Measurements from ENCODE around the gene ATG4D.

The ATG4D gene

GRCh38 chr19:10602330-10603083 is 58.8 kb downstream of the ATG4D start:
- Histone ChIP-seq H3K4me3 (ENCODE audit: insufficient read depth, low read length, poor library complexity, severe bottlenecking) (peak overlapping the region; percentile 91), H3K4me2 (ENCODE audit: low read depth, low read length, poor library complexity, severe bottlenecking) (peak overlapping the region; percentile 74), H3K9me2 (replicated peaks; ENCODE audit: insufficient read depth, low read length) (no peaks in the 10 kb centered on the region), H3K27me3 (ENCODE audit: low read length) (no peaks in the 10 kb centered on the region), H3K9me3 (ENCODE audit: insufficient read depth, low read length) (no peaks in the 10 kb centered on the region), H3K9ac (ENCODE audit: low read length) (peak overlapping the region; percentile 82), H3K27ac (ENCODE audit: low read depth, low read length) (peak overlapping the region; percentile 88), H3F3A (ENCODE audit: insufficient read depth) (peaks cover 16% of the 10 kb centered on the region), H4K20me1 (ENCODE audit: low read depth, low read length) (no peaks in the 10 kb centered on the region), H3K79me2 (ENCODE audit: insufficient read depth, low read length) (peaks cover 4% of the 10 kb centered on the region; the same call in 1 of the 2 replicates), H3K36me3 (ENCODE audit: low read length) (no peaks in the 10 kb centered on the region), H2AFZ (ENCODE audit: low read depth, low read length, severe bottlenecking) (peak overlapping the region; percentile 44)
- no peak for TF ChIP-seq CTCF (IDR thresholded peaks at IDR 0.05; ENCODE audit: insufficient read depth, low read length, poor library complexity, severe bottlenecking)
- no peak for TF ChIP-seq EZH2phosphoT487 (conservative IDR thresholded peaks at IDR 0.05; ENCODE audit: low read length)
